ENCODE measurements around the gene ARHGAP6. TPM values are rescaled to one million over a fixed set of nuclear protein-coding genes. Genes with fewer than 3 reads are reported as not detected.

ARHGAP6 gene
- total and polyA plus RNA-seq, 2 donors (not counting 3 experiments of a cell fraction or from before 2014, with no cell fraction given), result 0.69 to 0.83 TPM

GRCh38 chrX:11209798-11210414 is 455.8 kb downstream of the ARHGAP6 start:
- H3K4me3 ChIP-seq (replicated peaks in 1 of 3; ENCODE audit: insufficient read depth in 1 of 3, low read depth in 1 of 3, low read length in 3 of 3), result no peak overlapping the region
- no peaks in the 10 kb centered on the region for H4K20me1 ChIP-seq (replicated peaks; ENCODE audit: control insufficient read depth, extremely low read depth, insufficient read depth, low read length)
- FAIRE-seq, result no peak
- H3K4me2 ChIP-seq (ENCODE audit: insufficient read depth, low read length), result no peak overlapping the region
- no peaks in the 10 kb centered on the region for H3K9me3 ChIP-seq (replicated peaks; ENCODE audit: control insufficient read depth, insufficient read depth, low read length)
- CTCF ChIA-PET, result no interaction called here
- no peaks in the 10 kb centered on the region for H3K27me3 ChIP-seq (ENCODE audit: control insufficient read depth in 2 of 2, insufficient read depth in 2 of 2, low read length in 2 of 2)
- no peaks in the 10 kb centered on the region for H3K4me1 ChIP-seq (ENCODE audit: control insufficient read depth, extremely low read depth, insufficient read depth, low read length)
- DNase-seq (ENCODE audit: low read depth, low spot score), result no peak
- POLR2A ChIA-PET, result no interaction called here
- H3K9me1 ChIP-seq (replicated peaks; ENCODE audit: control insufficient read depth, extremely low read depth, insufficient read depth, low read length), result no peaks in the 10 kb centered on the region
- H3K79me2 ChIP-seq (ENCODE audit: control insufficient read depth, insufficient read depth, low read length), result no peaks in the 10 kb centered on the region
- dilution Hi-C loops (cut with MboI; ENCODE audit: extremely low pct_ligation_motif_present, low sequenced_read_pairs), result no loop called here
- no peaks in the 10 kb centered on the region for H3K36me3 ChIP-seq (ENCODE audit: control insufficient read depth in 2 of 2, extremely low read depth in 1 of 2, insufficient read depth in 2 of 2, low read length in 2 of 2)
- no peak for TF ChIP-seq GATA2 (IDR thresholded peaks at IDR 0.05; ENCODE audit: insufficient read depth, insufficient read length, low read depth, low read length)
- no peak for TF ChIP-seq MAX (IDR thresholded peaks at IDR 0.05; ENCODE audit: insufficient read depth, insufficient read length)
- TF ChIP-seq EZH2 (IDR thresholded peaks at IDR 0.05; ENCODE audit: borderline replicate concordance, low read depth, low read length, severe bottlenecking), result no peak
- TF ChIP-seq MYC (IDR thresholded peaks at IDR 0.05; ENCODE audit: low read depth, low read length), result no peak
- no peak for TF ChIP-seq POLR2AphosphoS5 (IDR thresholded peaks at IDR 0.05; ENCODE audit: insufficient read depth, low read depth, low read length)
- TF ChIP-seq POLR2A (IDR thresholded peaks at IDR 0.05; ENCODE audit: low read depth, low read length), result no peak
- TF ChIP-seq FOS (IDR thresholded peaks at IDR 0.05; ENCODE audit: borderline replicate concordance, insufficient read depth, low read length), result no peak
- no peak for TF ChIP-seq JUN (IDR thresholded peaks at IDR 0.05; ENCODE audit: borderline replicate concordance, insufficient read depth, insufficient read length, low read depth)
- TF ChIP-seq, protein P1, sequence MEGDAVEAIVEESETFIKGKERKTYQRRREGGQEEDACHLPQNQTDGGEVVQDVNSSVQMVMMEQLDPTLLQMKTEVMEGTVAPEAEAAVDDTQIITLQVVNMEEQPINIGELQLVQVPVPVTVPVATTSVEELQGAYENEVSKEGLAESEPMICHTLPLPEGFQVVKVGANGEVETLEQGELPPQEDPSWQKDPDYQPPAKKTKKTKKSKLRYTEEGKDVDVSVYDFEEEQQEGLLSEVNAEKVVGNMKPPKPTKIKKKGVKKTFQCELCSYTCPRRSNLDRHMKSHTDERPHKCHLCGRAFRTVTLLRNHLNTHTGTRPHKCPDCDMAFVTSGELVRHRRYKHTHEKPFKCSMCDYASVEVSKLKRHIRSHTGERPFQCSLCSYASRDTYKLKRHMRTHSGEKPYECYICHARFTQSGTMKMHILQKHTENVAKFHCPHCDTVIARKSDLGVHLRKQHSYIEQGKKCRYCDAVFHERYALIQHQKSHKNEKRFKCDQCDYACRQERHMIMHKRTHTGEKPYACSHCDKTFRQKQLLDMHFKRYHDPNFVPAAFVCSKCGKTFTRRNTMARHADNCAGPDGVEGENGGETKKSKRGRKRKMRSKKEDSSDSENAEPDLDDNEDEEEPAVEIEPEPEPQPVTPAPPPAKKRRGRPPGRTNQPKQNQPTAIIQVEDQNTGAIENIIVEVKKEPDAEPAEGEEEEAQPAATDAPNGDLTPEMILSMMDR (IDR thresholded peaks at IDR 0.05; ENCODE audit: extremely low read depth in 1 of 2, insufficient read depth in 1 of 2, low read depth in 1 of 2, low read length in 2 of 2), result no peak
- intact Hi-C loops (cut with micrococcal nuclease), result no loop called here
- H3K9ac ChIP-seq (replicated peaks; ENCODE audit: extremely low read depth, insufficient read depth, low read length), result no peak overlapping the region
- BruUV-seq (replicated peaks), result no TSS peak
- H3K27ac ChIP-seq (ENCODE audit: insufficient read depth, low read depth, low read length), result no peak overlapping the region
- no peak overlapping the region for H2AFZ ChIP-seq (ENCODE audit: low read depth, low read length)
